HG03342 (cell line): Measurements from ENCODE around the gene PHKB.
"Not testable (repeated sequence)": the region's sequence is repeated elsewhere in the genome, so short reads cannot be mapped to it uniquely, and the experiment has no call there.

ENCODE experiments used
- ATAC-seq: cut with Tn5 transposase; IDR thresholded peaks from one replicate; pipeline ENCODE4 v1.9.1; 2021; ENCODE audit warnings: mild to moderate bottlenecking, moderate library complexity; ENCODE audit not compliant: unreplicated experiment

Gene PHKB

DNA sequence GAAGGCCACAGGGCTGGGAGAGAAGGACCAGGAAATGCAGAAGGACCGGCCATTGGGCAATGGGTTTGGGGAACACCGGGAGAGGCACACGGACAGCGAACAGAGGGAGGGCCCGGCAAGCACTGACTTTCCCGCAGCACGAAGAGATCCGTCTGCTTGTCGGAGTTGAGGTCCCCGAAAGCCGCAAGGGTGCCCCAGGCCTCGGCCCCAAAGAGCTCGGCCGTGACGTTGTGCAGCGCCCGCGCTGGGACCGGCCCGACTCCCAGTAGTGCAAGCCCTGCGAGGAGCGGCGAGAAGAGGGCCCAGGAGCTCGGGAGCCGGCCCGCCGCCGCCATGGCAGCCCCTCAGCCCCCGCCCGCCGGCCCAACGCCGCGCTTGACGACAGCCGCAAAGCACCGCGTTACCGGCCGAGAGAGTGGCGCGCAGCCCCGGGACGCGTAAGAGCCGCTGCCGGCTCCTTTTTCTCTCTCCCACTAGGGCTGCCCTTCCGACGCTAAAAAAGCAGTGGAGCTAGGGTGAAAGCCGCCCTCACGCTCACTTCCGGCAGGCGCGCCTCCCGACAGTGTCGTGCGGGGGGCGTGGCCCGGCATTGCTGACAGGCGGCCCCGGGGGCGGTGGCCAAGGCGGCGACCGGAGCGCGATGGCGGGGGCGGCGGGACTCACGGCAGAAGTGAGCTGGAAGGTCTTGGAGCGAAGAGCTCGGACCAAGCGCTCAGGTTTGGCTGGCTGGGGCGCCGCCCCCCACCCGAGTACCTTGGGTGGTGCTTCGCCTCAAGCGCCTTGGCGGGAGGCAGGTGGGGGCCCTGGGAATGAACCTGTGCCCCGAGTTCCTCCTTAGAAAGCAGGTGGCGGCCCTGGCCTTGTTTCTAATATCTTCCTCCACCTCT, at the start of gene PHKB, which contains the start of gene ITFG1:
Gene PHKB, plus strand, starts transcription at position 621 of the 887 bp plus-strand sequence. Its CDS starts 20 bp downstream, at position 641.
Gene ITFG1, minus strand, starts transcription at position 353 of the 887 bp plus-strand sequence. Its CDS starts 18 bp downstream, at position 335.
- ATAC-seq = peak; percentile 74

GRCh38 chr16:47413041-47413440, 48.1 kb upstream of the PHKB start:
- no peak for ATAC-seq

GRCh38 chr16:47416869-47417268, 44.3 kb upstream of the PHKB start:
- no peak for ATAC-seq

DNA sequence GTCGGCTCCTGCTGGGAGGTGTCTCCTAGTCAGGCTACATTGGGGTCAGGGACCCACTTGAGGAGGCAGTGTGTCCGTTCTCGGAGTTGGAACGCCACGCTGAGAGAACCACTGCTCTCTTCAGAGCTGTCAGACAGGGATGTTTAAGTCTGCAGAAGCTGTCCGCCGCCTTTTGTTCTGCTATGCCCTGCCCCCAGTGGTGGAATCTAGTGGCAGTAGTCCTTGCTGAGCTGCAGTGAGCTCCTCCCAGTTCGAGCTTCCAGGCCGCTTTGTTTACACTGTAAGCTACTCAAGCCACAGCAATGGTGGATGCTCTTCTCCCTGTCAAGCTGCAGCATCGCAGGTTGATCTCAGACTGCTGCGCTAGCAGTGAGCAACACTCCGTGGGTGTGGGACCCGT, 36.3 kb upstream of the PHKB start:
- ATAC-seq = no peak

DNA sequence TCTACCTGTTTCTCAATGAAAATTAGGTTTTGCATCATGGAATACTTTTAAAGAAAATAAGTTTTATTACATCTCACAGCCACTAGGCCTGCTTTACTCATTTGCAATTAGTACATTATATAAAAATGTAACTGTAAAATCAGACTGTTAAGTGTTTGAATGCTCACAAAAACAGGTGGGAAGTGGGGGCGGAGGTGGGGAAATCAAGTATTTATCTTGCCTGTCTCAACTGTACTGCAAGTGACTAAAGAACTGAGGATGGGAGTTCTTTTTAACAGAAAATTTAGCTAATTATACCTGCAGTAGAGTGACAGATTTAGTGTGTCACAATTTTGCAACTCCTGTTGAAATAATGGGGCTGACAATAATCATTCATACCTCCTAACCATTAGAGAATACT, 34.3 kb upstream of the PHKB start:
- ATAC-seq = no peak

DNA sequence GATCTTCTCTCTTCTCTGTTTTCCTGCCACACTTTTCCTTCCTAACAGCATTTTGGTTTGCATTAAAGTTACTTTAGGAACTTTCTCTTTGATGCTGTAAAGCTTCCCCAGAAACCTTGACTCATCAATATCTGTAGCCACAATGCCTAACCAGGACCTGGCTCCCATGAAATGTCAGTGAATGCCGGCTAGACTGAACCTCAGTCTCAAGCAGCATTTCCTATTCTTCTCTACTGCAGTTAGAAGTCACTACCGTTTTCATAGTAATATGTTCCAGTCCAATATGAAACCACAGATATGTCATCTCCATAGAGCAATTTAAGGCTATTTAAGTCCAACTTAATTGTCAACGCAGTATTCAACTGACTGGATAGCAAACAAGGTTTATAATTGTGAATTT, 29.2 kb upstream of the PHKB start:
- ATAC-seq = no peak

- ATAC-seq = not testable (repeated sequence)
Observed at GRCh38 chr16:47434274-47434673, 26.9 kb upstream of the PHKB start.

DNA sequence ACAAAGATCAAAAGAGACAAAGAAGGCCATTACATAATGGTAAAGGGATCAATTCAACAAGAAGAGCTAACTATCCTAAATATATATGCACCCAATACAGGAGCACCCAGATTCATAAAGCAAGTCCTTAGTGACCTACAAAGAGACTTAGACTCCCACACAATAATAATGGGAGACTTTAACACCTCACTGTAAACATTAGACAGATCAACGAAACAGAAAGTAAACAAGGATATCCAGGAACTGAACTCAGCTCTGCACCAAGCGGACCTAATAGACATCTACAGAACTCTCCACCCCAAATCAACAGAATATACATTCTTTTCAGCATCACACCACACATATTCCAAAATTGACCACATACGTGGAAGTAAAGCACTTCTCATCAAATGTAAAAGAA, 21.1 kb upstream of the PHKB start:
- not testable (repeated sequence) for ATAC-seq

GRCh38 chr16:47442884-47443283, 18.2 kb upstream of the PHKB start:
- not testable (repeated sequence) for ATAC-seq

GRCh38 chr16:47446431-47446830, 14.7 kb upstream of the PHKB start:
- ATAC-seq = no peak

DNA sequence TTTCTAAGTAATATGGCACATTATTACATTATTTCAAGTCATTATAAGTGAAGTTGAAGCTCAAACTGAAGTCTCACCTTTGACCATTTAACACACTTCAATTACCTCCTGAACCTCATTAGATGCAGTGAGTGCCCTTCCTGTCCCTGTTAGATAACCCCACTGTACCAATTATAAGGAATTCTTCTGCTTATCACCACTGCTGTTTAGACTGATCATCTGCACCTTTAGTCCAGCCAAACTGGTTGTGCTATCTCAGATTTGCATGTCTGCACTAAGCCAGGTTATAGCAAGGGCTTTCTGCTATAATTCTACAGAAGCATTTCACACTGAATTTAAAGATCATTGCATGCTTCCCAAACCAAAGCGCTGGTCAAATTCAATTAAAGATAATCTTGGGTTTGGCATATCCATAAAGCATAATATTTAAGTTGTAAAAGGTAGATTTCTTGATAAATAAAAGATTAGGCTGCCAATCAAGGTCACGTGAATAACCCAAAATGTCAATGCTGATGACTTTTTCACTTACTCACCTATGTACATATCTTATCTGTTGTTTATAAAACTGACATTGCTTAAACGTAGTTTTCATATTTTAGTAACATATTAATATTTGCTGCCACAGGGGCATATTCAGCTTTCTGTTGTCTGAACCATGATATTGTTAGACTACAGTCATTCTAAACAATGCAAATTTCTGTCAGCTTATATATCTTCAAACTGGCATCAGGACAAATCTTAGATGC, 12.1 kb upstream of the PHKB start:
- no peak for ATAC-seq

DNA sequence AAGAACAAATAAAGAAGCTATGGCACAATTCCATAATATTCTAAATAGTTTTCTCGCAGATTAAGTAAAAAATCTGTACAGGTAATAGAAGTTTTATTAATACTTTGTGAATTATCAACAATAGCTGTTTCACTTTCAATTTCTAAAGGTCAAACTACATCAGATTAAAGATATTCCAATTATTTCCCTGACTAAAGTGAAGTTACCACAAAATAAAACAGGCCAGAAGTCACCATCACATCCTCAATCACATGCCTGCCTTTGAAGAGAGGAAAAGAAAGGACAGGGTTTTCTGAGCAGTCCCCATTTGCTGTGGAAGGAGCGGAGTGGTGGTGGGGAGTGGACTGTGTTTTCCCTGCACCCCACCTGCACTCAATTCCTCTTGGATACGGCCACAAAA, 11.3 kb upstream of the PHKB start:
- ATAC-seq = no peak

- ATAC-seq = no peak
Observed at GRCh38 chr16:47458331-47458730, 2.8 kb upstream of the PHKB start.

DNA sequence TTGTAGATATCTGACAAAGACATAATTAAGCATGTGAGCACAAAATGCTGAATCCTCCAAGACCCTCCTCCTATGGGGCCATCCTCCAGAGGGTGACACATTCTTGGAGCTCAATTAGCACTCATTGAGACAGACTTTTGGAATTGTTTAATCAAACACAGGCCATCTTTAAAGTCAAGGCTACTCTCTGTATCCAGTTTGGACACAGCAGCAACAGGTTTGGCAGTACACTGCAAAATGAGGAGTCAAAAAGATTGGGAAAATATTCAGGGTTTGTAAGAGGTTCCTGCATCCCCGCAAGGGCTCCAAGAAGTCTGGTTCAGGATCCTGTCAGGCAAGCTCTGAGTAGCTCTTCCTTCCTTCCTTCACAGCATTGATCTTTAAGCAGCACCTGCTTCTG, 1.5 kb upstream of the PHKB start:
- ATAC-seq = no peak

- no peak for ATAC-seq
Observed at GRCh38 chr16:47460359-47460710, 796 bp upstream of the PHKB start.

- peak; percentile 39 for ATAC-seq
Observed at GRCh38 chr16:47461598-47462266, 601 bp downstream of the PHKB start.

GRCh38 chr16:47463771-47464624, 2.9 kb downstream of the PHKB start:
- no peak for ATAC-seq

DNA sequence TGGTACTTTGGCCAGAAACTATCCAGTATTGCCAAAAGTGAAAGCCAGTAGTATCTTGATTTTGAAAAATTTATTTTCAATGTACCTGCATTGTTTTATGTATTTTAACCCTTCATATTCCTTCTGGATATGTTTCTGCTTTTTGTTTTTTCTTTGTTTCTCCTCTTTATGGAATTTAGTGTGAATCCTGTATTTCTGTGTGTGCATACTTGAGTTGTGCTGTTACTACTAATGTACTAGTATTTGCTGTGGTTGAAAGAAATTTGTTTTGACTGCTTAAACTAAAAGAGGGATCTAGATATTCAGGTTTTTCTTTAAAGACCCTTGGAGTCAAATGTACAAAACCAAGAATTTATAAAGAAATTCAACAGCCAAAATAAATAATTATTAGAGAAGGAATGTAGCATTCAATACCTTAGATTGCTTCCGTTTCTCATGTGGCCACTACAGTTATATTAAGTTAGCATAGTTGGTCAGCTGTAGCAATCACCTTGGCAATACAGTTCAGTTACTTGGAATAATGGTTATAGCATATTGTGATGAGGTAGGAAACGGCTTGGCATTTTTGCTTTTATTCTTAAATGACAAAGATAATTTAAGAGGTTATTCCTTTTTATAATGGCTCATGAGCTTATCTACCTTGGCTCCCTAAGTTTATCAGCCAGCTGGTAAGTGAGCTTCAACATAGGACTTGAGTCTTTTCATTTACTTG, 4.9 kb downstream of the PHKB start:
- ATAC-seq = no peak

DNA sequence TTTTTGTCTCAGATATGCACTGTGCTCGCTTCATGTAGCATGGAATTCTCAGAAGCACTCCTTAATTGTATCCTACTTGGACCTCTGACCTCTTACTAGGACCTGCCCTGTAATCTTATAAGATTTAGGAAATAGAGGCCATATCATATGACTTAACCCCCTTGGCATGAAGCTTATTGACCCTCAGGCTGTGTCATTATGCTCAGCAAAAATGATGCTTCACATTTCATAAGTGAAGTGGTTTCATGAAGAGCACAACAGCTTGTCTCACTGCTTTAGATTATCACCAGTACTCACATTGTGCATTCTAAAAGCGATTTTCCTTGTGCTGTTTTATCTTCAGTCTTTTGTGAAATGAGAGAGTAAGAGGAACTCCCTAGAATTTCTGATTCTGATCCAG, 6.4 kb downstream of the PHKB start:
- no peak for ATAC-seq
